ENCODE results near the gene PPTC7.

Gene PPTC7

GRCh38 chr12:110516995-110517394, 66.1 kb downstream of the PPTC7 start:
- no peaks in the 10 kb centered on the region for H3K9me3 ChIP-seq (ENCODE audit: severe bottlenecking)
- no peaks in the 10 kb centered on the region for H3K27me3 ChIP-seq (ENCODE audit: insufficient read depth, low read depth, severe bottlenecking)
- no peak overlapping the region for H3K4me3 ChIP-seq (ENCODE audit: low read depth, low read length)
- H3K36me3 ChIP-seq = no peaks in the 10 kb centered on the region
- no peak for DNase-seq
- no peak for TF ChIP-seq CTCF (IDR thresholded peaks at IDR 0.05; ENCODE audit: low read depth, low read length)
- H3K27ac ChIP-seq = no peak overlapping the region

- Histone ChIP-seq H3K27me3 (ENCODE audit: insufficient read depth, low read depth, severe bottlenecking) (no peaks in the 10 kb centered on the region), H3K4me3 (ENCODE audit: low read depth, low read length) (no peak overlapping the region), H3K9me3 (ENCODE audit: severe bottlenecking) (no peaks in the 10 kb centered on the region), H3K27ac (no peak overlapping the region), H3K36me3 (no peaks in the 10 kb centered on the region)
- TF ChIP-seq CTCF (IDR thresholded peaks at IDR 0.05; ENCODE audit: low read depth, low read length) = no peak
- no peak for DNase-seq
Observed at GRCh38 chr12:110514363-110514762, 68.8 kb downstream of the PPTC7 start.

GRCh38 chr12:110513842-110514241, 69.3 kb downstream of the PPTC7 start:
- H3K9me3 ChIP-seq (ENCODE audit: severe bottlenecking) = no peaks in the 10 kb centered on the region
- TF ChIP-seq CTCF (IDR thresholded peaks at IDR 0.05; ENCODE audit: low read depth, low read length) = no peak
- no peak for DNase-seq
- H3K27me3 ChIP-seq (ENCODE audit: insufficient read depth, low read depth, severe bottlenecking) = no peaks in the 10 kb centered on the region
- H3K27ac ChIP-seq = no peak overlapping the region
- no peaks in the 10 kb centered on the region for H3K36me3 ChIP-seq
- H3K4me3 ChIP-seq (ENCODE audit: low read depth, low read length) = no peak overlapping the region

GRCh38 chr12:110508071-110508586, 75.0 kb downstream of the PPTC7 start:
- no peak for DNase-seq
- Histone ChIP-seq H3K27me3 (ENCODE audit: insufficient read depth, low read depth, severe bottlenecking) (no peaks in the 10 kb centered on the region), H3K36me3 (no peaks in the 10 kb centered on the region), H3K27ac (no peak overlapping the region), H3K4me3 (ENCODE audit: low read depth, low read length) (no peak overlapping the region), H3K9me3 (ENCODE audit: severe bottlenecking) (no peaks in the 10 kb centered on the region)
- no peak for TF ChIP-seq CTCF (IDR thresholded peaks at IDR 0.05; ENCODE audit: low read depth, low read length)

GRCh38 chr12:110505332-110505731, 77.8 kb downstream of the PPTC7 start:
- H3K27ac ChIP-seq = no peak overlapping the region
- H3K36me3 ChIP-seq = peaks cover under 1% of the 10 kb centered on the region
- no peak for DNase-seq
- peaks cover 4% of the 10 kb centered on the region for H3K9me3 ChIP-seq (ENCODE audit: severe bottlenecking)
- TF ChIP-seq CTCF (IDR thresholded peaks at IDR 0.05; ENCODE audit: low read depth, low read length) = no peak
- H3K27me3 ChIP-seq (ENCODE audit: insufficient read depth, low read depth, severe bottlenecking) = no peaks in the 10 kb centered on the region
- H3K4me3 ChIP-seq (ENCODE audit: low read depth, low read length) = no peak overlapping the region

- Histone ChIP-seq H3K27me3 (ENCODE audit: insufficient read depth, low read depth, severe bottlenecking) (no peaks in the 10 kb centered on the region), H3K4me3 (ENCODE audit: low read depth, low read length) (no peak overlapping the region), H3K36me3 (peaks cover 6% of the 10 kb centered on the region), H3K9me3 (ENCODE audit: severe bottlenecking) (peaks cover 4% of the 10 kb centered on the region), H3K27ac (no peak overlapping the region)
- no peak for TF ChIP-seq CTCF (IDR thresholded peaks at IDR 0.05; ENCODE audit: low read depth, low read length)
- no peak for DNase-seq
Observed at GRCh38 chr12:110503432-110503831, 79.7 kb downstream of the PPTC7 start.

Measured in WERI-Rb-1 (cell line).